ENCODE measurements around the gene ITIH5.

DNA sequence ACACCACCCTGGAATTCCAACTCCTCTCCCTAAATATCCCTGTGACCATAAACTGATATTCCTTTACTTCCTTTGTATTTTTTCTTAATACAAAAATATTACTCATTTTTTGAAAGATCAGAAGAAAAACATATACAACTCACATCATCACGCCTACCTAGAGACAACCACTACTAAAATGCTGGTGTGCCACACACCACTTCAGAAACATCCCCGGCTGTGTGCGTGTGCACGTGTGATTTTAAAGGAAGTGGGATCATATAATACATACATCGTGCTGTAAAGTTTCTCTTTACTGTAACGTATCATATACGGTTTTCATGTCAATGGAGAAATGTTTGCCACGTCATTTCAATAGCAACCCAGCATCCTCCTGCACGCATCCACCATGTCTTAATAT lies 76.5 kb downstream of the ITIH5 start:
- TF ChIP-seq EP300 (IDR thresholded peaks at IDR 0.05) (no peak), POLR2AphosphoS5 (IDR thresholded peaks at IDR 0.05) (no peak), POLR2A (IDR thresholded peaks at IDR 0.05) (no peak)
- TF ChIP-seq, protein P1, sequence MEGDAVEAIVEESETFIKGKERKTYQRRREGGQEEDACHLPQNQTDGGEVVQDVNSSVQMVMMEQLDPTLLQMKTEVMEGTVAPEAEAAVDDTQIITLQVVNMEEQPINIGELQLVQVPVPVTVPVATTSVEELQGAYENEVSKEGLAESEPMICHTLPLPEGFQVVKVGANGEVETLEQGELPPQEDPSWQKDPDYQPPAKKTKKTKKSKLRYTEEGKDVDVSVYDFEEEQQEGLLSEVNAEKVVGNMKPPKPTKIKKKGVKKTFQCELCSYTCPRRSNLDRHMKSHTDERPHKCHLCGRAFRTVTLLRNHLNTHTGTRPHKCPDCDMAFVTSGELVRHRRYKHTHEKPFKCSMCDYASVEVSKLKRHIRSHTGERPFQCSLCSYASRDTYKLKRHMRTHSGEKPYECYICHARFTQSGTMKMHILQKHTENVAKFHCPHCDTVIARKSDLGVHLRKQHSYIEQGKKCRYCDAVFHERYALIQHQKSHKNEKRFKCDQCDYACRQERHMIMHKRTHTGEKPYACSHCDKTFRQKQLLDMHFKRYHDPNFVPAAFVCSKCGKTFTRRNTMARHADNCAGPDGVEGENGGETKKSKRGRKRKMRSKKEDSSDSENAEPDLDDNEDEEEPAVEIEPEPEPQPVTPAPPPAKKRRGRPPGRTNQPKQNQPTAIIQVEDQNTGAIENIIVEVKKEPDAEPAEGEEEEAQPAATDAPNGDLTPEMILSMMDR (IDR thresholded peaks at IDR 0.05), result no peak
